ENCODE results near the gene FILIP1L.

- TF ChIP-seq CTCF (IDR thresholded peaks at IDR 0.05) (no peak), POLR2AphosphoS5 (IDR thresholded peaks at IDR 0.05) (no peak)
Measured at GRCh38 chr3:100108464-100109079, 5.7 kb downstream of the FILIP1L start.
